Measurements from ENCODE around the gene SPATC1L.

SPATC1L gene

DNA sequence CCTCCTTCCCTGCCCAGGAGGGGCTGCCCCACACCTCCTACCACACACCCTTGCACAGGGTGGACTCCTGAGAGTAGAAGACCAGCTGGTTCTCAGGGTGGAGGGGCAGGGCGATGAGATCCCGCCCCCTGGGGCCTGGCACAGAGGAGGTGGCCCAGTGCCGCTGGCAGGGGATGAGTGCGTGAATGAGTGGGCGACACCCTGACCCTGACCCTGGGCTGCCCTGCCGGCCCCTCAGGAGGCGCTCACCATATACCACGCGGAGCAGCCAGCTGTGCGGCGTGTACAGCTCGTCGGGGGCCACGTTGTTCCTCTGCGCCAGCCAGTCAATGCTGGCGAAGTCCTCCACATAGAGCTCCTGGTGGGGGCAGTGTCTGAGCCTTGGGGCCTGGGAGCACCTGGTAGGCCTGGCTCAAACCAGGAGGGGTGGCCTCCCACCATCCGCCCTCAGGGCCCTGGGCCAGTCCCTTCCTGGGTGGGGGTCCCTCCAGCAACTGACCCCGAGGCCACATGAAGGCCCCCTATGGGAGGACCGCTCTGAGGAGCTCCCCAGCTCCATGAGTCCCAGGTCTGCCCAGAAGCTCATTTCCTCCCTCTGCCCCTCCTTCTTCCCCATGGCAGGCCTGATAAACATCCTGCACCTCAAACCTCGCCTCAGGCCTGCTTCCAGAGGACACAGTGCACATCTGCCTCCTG, 31.3 kb upstream of the SPATC1L start:
- no peak for DNase-seq (ENCODE audit: low read depth in 2 of 2)

DNA sequence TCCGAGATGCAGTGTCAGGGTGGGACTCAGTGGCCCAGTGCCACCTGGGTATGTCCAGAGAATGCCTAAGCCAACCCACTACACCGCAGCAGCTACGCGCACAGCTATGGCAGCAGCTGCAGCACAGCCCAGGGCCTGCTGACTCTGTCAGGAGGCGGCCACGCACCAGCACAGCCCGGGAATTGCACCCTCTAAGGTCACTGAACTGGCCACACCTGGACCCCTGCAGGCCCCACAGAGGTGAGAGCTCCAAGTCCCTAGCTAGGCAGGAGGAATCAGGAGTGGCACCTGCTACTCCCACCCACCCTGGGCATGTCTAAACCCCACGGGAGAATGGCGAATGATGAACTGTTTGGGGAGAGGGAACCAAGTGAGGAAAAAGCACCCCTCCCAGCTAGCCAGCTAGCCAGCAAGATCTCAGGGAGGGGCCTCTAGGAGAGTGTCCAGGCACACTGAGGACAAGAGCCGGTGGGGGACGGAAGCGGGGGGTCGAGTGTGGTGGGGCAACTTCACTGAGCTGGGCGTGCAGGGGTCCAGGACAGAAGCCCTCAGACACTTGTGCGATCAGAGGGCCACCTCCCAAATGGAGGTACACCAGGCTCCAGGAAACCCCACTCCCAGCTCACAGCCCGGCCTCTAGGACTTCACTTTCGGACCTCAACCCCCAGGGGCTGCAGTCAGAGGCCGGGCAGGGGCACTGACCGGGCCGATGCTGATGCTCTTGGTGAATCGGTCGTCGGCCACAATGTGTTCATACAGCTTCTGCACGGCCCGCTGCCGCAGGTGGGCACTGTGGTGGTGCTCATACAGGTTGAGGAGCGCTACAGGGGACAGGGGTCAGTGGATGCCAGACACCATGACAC, 30.4 kb upstream of the SPATC1L start:
- DNase-seq (ENCODE audit: low read depth in 2 of 2): no peak

DNA sequence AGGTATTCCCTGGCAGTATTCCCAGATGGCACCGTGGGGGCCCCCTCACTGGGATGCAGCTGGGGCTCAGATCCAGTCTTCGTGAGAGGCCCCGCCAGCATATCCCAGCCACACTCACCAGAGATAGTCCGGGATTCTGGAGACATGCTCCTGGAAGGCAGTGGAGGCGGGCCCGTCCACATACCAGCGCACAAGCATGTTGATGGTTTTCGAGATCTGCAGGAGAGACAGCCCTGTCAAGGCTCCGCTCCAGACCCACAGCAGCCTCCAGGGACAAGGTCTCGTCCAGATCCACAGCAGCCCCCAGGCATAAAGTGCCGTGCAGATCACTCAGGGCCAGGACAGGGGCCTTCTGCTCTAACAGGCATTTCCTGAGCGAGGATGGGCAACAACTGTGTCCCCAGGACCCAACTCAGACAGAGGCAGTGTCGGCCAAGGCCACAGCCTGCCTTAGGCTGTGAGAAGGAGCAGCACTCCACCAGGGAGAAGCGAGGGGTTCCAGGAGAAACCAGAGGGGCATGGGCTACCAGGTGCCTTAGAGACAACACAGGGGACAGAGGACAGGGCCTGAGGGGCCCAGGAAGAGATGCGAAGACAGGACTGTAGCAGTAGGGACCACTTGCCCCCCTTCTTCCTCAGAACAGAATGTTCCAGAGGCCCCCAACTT, 29.5 kb upstream of the SPATC1L start:
- DNase-seq (ENCODE audit: low read depth in 2 of 2): no peak

- DNase-seq (ENCODE audit: low read depth in 2 of 2): no peak
Measured at GRCh38 chr21:46212721-46213484, 28.6 kb upstream of the SPATC1L start.

DNA sequence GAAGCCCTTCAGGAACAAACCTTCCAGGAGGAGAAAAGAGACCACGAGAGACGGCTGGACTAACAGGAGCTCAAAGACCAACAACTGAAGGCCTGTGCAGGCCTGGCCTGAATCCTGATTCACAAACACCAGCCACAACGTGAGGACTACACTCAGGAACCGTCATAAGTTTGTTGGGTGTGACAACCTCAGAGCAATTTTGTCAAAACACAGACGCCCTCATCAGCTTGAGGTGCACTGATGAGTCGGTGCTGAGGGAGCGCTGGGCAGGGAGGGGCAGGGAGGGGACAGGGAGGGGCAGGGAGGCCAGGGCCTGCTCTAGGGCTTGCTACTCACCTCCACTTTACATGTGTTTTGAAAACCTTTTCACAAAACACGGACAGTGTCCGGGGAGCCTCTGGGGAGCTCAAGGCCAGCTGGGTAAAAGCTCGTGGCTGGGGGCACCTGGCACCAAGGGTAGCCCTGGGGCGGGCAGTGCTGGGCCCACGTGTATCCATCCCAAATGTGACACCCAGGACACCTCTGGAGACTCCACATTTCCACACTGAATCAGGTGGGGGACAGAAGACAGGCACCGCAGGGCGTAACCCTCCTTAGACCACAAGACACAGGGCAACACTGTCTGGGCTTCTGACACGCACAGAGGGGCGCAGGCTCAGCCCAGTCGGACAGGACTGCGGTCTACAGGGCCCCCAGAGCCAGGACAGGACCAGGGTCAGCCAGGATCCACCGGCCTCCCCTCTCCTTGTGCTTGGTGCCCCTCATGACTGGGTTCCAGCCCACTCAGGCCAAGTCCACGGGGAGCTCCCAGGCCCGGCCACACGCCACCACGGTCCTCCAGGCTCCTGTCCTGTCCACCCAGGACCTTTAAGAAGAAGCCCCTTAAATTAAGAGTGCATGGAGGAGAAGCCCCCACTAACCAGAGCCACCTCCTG, 27.8 kb upstream of the SPATC1L start:
- DNase-seq (ENCODE audit: low read depth in 2 of 2): no peak

- DNase-seq (ENCODE audit: low read depth in 2 of 2): no peak
Measured at GRCh38 chr21:46211376-46211775, 27.1 kb upstream of the SPATC1L start.

GRCh38 chr21:46210378-46211136, 26.3 kb upstream of the SPATC1L start:
- DNase-seq (ENCODE audit: low read depth in 2 of 2): no peak

- DNase-seq (ENCODE audit: low read depth in 2 of 2): no peak
Measured at GRCh38 chr21:46208761-46209721, 24.8 kb upstream of the SPATC1L start.

- no peak for DNase-seq (ENCODE audit: low read depth in 2 of 2)
Measured at GRCh38 chr21:46207920-46208591, 23.8 kb upstream of the SPATC1L start.

GRCh38 chr21:46207006-46207919, 23.0 kb upstream of the SPATC1L start:
- no peak for DNase-seq (ENCODE audit: low read depth in 2 of 2)

- no peak for DNase-seq (ENCODE audit: low read depth in 2 of 2)
Measured at GRCh38 chr21:46206163-46207005, 22.1 kb upstream of the SPATC1L start.

GRCh38 chr21:46205766-46206162, 21.5 kb upstream of the SPATC1L start:
- DNase-seq (ENCODE audit: low read depth in 2 of 2): no peak

DNA sequence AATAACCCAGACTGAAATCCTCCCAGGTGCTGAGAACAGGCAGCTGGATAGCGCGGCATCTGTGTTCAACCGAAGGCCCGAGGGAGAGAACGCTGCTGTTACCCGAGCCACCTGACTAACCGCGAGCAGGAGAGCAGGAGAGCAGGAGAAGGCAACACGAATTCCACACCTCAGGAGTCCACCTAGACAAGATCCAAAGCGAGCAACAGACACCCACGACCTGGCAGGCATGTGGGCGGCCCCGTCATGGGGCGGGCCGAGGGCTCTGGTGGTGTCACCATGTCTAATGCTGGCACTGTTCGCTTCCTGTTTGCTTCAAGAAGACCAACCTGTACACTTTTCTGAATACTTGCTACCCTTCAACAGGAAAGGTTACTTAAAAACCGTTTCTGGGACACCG, 20.9 kb upstream of the SPATC1L start:
- DNase-seq (ENCODE audit: low read depth in 2 of 2): no peak

DNA sequence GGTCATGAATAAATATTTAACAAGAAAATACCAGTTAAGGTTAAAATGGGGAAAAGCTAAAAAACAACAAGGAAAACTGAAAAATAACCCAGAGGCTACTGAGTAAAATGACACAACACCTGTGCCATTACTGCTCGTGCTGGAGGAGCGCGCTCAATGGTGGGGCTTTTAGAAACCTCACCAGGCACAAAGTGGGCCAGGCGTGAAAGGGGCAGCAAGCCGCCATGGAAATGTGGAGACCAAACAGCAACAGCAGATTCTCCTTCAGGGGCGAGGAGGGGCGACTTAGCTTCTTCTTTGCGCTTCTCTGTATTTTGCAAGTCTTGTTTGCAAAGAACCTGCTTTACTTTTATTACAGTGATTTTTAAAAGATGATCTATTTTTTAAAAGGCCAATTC, 18.9 kb upstream of the SPATC1L start:
- DNase-seq (ENCODE audit: low read depth in 2 of 2): no peak

GRCh38 chr21:46202592-46203202, 18.4 kb upstream of the SPATC1L start:
- DNase-seq (ENCODE audit: low read depth in 2 of 2): no peak
